Mesendoderm (in vitro differentiated cells): ENCODE results near the gene PACSIN3.

Experiments
- DNase-seq: peaks from one replicate; pipeline ENCODE4 v3.0.0; 2013
- H2AK5ac ChIP-seq: 2 replicates; pipeline ENCODE4 v1.6.1; 2013; ENCODE audit warnings: low read length, inconsistent platforms
- H2BK120ac ChIP-seq: 2 replicates; pipeline ENCODE4 v1.6.1; 2013; ENCODE audit warnings: low read depth, mild to moderate bottlenecking, low read length, moderate library complexity, mixed read lengths
- H2BK15ac ChIP-seq: replicated peaks from 2 replicates; pipeline ENCODE4 v1.6.1; 2013; ENCODE audit warnings: low read depth, mild to moderate bottlenecking, moderate library complexity
- H2BK5ac ChIP-seq: 2 replicates; pipeline ENCODE4 v1.6.1; 2013; ENCODE audit warnings: low read length, inconsistent platforms
- H3K18ac ChIP-seq: 2 replicates; pipeline ENCODE4 v1.6.1; 2013; ENCODE audit warnings: mild to moderate bottlenecking, low read length, mixed read lengths
- H3K23ac ChIP-seq: one replicate; pipeline ENCODE4 v1.6.1; 2013; ENCODE audit warnings: low read length
- H3K27ac ChIP-seq: 2 replicates; pipeline ENCODE4 v1.5.1; 2013; ENCODE audit warnings: low read depth, mild to moderate bottlenecking, inconsistent platforms, low read length, moderate library complexity
- H3K27me3 ChIP-seq: 2 replicates; pipeline ENCODE4 v1.6.1; 2013; ENCODE audit warnings: low read length, control low read depth, mild to moderate bottlenecking, inconsistent platforms; ENCODE audit not compliant: insufficient read depth, poor library complexity
- H3K36me3 ChIP-seq: 2 replicates; pipeline ENCODE4 v1.6.1; 2013; ENCODE audit warnings: low read length, inconsistent platforms; ENCODE audit not compliant: control insufficient read depth, insufficient read depth
- H3K4ac ChIP-seq: one replicate; pipeline ENCODE4 v1.6.1; 2013; ENCODE audit warnings: low read depth, mild to moderate bottlenecking, low read length, moderate library complexity
- H3K4me1 ChIP-seq: 2 replicates; pipeline ENCODE4 v1.6.1; 2013; ENCODE audit warnings: low read depth, low read length, inconsistent platforms; ENCODE audit not compliant: control insufficient read depth
- H3K4me2 ChIP-seq: 2 replicates; pipeline ENCODE4 v1.6.1; 2013; ENCODE audit warnings: low read length
- H3K4me3 ChIP-seq: 2 replicates; pipeline ENCODE4 v1.5.1; 2013; ENCODE audit warnings: mild to moderate bottlenecking, low read length
- H3K56ac ChIP-seq: one replicate; pipeline ENCODE4 v1.6.1; 2013; ENCODE audit warnings: low read length
- H3K79me1 ChIP-seq: 2 replicates; pipeline ENCODE4 v1.6.1; 2013; ENCODE audit warnings: low read length, inconsistent platforms
- H3K79me2 ChIP-seq: 2 replicates; pipeline ENCODE4 v1.6.1; 2013; ENCODE audit warnings: mild to moderate bottlenecking, low read length; ENCODE audit not compliant: control insufficient read depth, insufficient read depth
- H3K9ac ChIP-seq: 2 replicates; pipeline ENCODE4 v1.6.1; 2013; ENCODE audit warnings: low read length, inconsistent platforms
- H4K5ac ChIP-seq: one replicate; pipeline ENCODE4 v1.6.1; 2013; ENCODE audit warnings: low read length
- H4K8ac ChIP-seq: one replicate; pipeline ENCODE4 v1.6.1; 2013; ENCODE audit warnings: low read depth, mild to moderate bottlenecking, control low read depth, low read length, moderate library complexity
- WGBS: extraction: QIAGEN DNeasy Blood & Tissue Kit; methylation state at CpG from one replicate; pipeline ENCODE4 v1.1.7; 2013; ENCODE audit warnings: low lambda C conversion rate, missing lambda C conversion rate; ENCODE audit not compliant: insufficient coverage; ENCODE audit errors: extremely low coverage; 5-methylcytosine and 5-hydroxymethylcytosine counted together

The PACSIN3 gene

GRCh38 chr11:47172740-47173336, 13.4 kb downstream of the PACSIN3 start:
- Histone ChIP-seq H2BK120ac (no peak overlapping the region), H4K5ac (no peak overlapping the region), H2AK5ac (no peak overlapping the region), H3K4me3 (no peak overlapping the region), H2BK5ac (no peak overlapping the region), H3K4me1 (no peaks in the 10 kb centered on the region), H3K18ac (no peak overlapping the region), H4K8ac (no peak overlapping the region), H3K27me3 (no peaks in the 10 kb centered on the region), H3K79me1 (peaks cover 33% of the 10 kb centered on the region), H3K56ac (no peak overlapping the region), H3K27ac (no peak overlapping the region), H3K79me2 (peaks cover 38% of the 10 kb centered on the region), H2BK15ac (no peak overlapping the region), H3K9ac (no peak overlapping the region), H3K4ac (no peak overlapping the region), H3K23ac (no peak overlapping the region), H3K4me2 (no peak overlapping the region), H3K36me3 (peaks cover 24% of the 10 kb centered on the region)
- no peak for DNase-seq
- no CpG with 5 or more reads among the region's 6 CpGs for WGBS

- peaks cover 28% of the 10 kb centered on the region for H3K36me3 ChIP-seq
- no peak overlapping the region for H3K4me3 ChIP-seq
- no peak for DNase-seq
- no peak overlapping the region for H2AK5ac ChIP-seq
- no peak overlapping the region for H3K56ac ChIP-seq
- H3K27ac ChIP-seq: no peak overlapping the region
- WGBS: no CpG with 5 or more reads among the region's 8 CpGs
- H3K27me3 ChIP-seq: no peaks in the 10 kb centered on the region
- no peaks in the 10 kb centered on the region for H3K4me1 ChIP-seq
- H3K18ac ChIP-seq: no peak overlapping the region
- no peak overlapping the region for H3K4ac ChIP-seq
- H3K79me2 ChIP-seq: peaks cover 38% of the 10 kb centered on the region
- H3K9ac ChIP-seq: no peak overlapping the region
- H3K4me2 ChIP-seq: no peak overlapping the region
- H2BK120ac ChIP-seq: no peak overlapping the region
- H4K8ac ChIP-seq: no peak overlapping the region
- H4K5ac ChIP-seq: no peak overlapping the region
- peaks cover 35% of the 10 kb centered on the region for H3K79me1 ChIP-seq
- H2BK5ac ChIP-seq: no peak overlapping the region
- H2BK15ac ChIP-seq: no peak overlapping the region
- H3K23ac ChIP-seq: no peak overlapping the region
Observed at GRCh38 chr11:47171856-47172255, 14.4 kb downstream of the PACSIN3 start.

- DNase-seq: no peak
- Histone ChIP-seq H3K79me1 (peaks cover 32% of the 10 kb centered on the region), H2BK120ac (no peak overlapping the region), H3K9ac (no peak overlapping the region), H4K8ac (no peak overlapping the region), H2AK5ac (no peak overlapping the region), H3K56ac (no peak overlapping the region), H3K23ac (no peak overlapping the region), H2BK5ac (no peak overlapping the region), H3K4me2 (no peak overlapping the region), H4K5ac (no peak overlapping the region), H3K27ac (no peak overlapping the region), H3K4me3 (no peak overlapping the region), H3K4me1 (no peaks in the 10 kb centered on the region), H3K18ac (no peak overlapping the region), H3K79me2 (peaks cover 35% of the 10 kb centered on the region), H2BK15ac (no peak overlapping the region), H3K27me3 (no peaks in the 10 kb centered on the region), H3K4ac (no peak overlapping the region), H3K36me3 (peaks cover 31% of the 10 kb centered on the region)
- WGBS: no CpG with 5 or more reads among the region's 16 CpGs
Observed at GRCh38 chr11:47171061-47171838, 15.0 kb downstream of the PACSIN3 start.

- no CpG with 5 or more reads among the region's 5 CpGs for whole genome bisulfite sequencing
- Histone ChIP-seq H3K27me3 (no peaks in the 10 kb centered on the region), H3K4me2 (no peak overlapping the region), H4K5ac (no peak overlapping the region), H2BK5ac (no peak overlapping the region), H3K27ac (no peak overlapping the region), H2BK15ac (no peak overlapping the region), H3K4me1 (no peaks in the 10 kb centered on the region), H3K56ac (no peak overlapping the region), H3K36me3 (peaks cover 17% of the 10 kb centered on the region), H3K79me2 (no peaks in the 10 kb centered on the region), H3K4ac (no peak overlapping the region), H3K9ac (no peak overlapping the region), H4K8ac (no peak overlapping the region), H3K4me3 (no peak overlapping the region), H2AK5ac (no peak overlapping the region), H3K23ac (no peak overlapping the region), H2BK120ac (no peak overlapping the region), H3K79me1 (peaks cover 7% of the 10 kb centered on the region), H3K18ac (no peak overlapping the region)
- no peak for DNase-seq
Observed at GRCh38 chr11:47166368-47166767, 19.9 kb downstream of the PACSIN3 start.

- no peak for DNase-seq
- H2BK120ac ChIP-seq: no peak overlapping the region
- H3K27ac ChIP-seq: no peak overlapping the region
- no peak overlapping the region for H4K8ac ChIP-seq
- H2AK5ac ChIP-seq: no peak overlapping the region
- no peaks in the 10 kb centered on the region for H3K79me2 ChIP-seq
- no peaks in the 10 kb centered on the region for H3K27me3 ChIP-seq
- no CpG with 5 or more reads among the region's 16 CpGs for WGBS
- H3K4me2 ChIP-seq: no peak overlapping the region
- H3K56ac ChIP-seq: no peak overlapping the region
- no peak overlapping the region for H4K5ac ChIP-seq
- no peak overlapping the region for H3K4me3 ChIP-seq
- H3K4ac ChIP-seq: no peak overlapping the region
- peaks cover 5% of the 10 kb centered on the region for H3K79me1 ChIP-seq
- H2BK5ac ChIP-seq: no peak overlapping the region
- H3K4me1 ChIP-seq: no peaks in the 10 kb centered on the region
- no peak overlapping the region for H3K9ac ChIP-seq
- no peak overlapping the region for H3K23ac ChIP-seq
- H2BK15ac ChIP-seq: no peak overlapping the region
- H3K18ac ChIP-seq: no peak overlapping the region
- peaks cover 12% of the 10 kb centered on the region for H3K36me3 ChIP-seq
Observed at GRCh38 chr11:47165253-47165840, 20.9 kb downstream of the PACSIN3 start.
